Renal cortical epithelial cell (primary cell): ENCODE measurements around the gene BTBD17. TPM values are rescaled to one million over a fixed set of nuclear protein-coding genes. Genes with fewer than 3 reads are reported as not detected.
A peak's percentile ranks its signal among the peaks of the same experiment; 100 is the strongest.

Experiments used
- DNase-seq: peaks from one replicate; pipeline ENCODE4 v3.0.0-alpha.2; 2011; ENCODE audit warnings: low read depth
- total RNA-seq: library from RNA; depleted of rRNA; stranded (reverse); fragments of >200 nt; gene quantifications from 2 replicates; pipeline ENCODE4 v1.2.3, GENCODE V29; 2014

The BTBD17 gene
- total RNA-seq, 1 donor from 2014 or later, result not detected

- DNase-seq, result no peak
Observed at GRCh38 chr17:74387365-74388218, 25.9 kb upstream of the BTBD17 start.

- DNase-seq, result peak; percentile 78
Observed at GRCh38 chr17:74386386-74386785, 24.7 kb upstream of the BTBD17 start.

DNA sequence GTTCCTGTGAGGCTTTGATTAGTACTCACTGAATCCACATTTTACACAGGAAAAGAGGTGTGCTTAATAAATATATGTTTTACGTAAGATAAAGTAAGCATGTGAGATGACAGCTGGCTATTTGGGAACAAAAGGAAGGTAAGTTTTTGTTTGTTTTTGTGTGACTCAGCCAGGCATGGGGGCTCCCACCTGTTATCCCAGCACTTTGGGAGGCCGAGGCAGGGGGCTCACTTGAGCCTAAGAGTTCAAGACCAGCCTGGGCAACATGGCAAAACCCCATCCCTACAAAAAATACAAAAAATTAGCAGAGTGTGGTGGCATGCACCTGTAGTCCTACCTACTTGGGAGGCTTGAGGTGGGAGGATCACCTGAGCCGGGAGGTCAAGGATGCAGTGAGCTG lies 23.5 kb upstream of the BTBD17 start:
- no peak for DNase-seq

DNA sequence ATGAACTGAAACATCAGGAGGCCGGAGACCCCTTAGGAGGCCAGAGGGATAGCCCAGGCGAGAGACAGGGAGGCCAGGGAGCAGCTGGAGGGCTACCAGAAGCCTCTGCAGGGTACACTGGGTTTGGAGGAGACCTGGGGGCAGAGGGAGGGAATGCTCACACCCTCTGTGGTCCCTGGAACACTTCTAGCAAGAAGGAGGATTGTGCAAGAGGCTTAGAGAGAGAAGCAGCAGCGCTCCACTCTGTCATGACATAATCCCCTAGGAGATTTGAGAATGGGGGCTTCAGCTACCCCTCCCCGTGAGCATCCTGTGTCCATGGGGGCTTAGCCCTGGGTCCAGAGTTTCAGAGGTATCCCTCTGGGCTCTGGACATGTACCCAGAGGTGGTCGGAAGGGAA lies 21.5 kb upstream of the BTBD17 start:
- no peak for DNase-seq

DNA sequence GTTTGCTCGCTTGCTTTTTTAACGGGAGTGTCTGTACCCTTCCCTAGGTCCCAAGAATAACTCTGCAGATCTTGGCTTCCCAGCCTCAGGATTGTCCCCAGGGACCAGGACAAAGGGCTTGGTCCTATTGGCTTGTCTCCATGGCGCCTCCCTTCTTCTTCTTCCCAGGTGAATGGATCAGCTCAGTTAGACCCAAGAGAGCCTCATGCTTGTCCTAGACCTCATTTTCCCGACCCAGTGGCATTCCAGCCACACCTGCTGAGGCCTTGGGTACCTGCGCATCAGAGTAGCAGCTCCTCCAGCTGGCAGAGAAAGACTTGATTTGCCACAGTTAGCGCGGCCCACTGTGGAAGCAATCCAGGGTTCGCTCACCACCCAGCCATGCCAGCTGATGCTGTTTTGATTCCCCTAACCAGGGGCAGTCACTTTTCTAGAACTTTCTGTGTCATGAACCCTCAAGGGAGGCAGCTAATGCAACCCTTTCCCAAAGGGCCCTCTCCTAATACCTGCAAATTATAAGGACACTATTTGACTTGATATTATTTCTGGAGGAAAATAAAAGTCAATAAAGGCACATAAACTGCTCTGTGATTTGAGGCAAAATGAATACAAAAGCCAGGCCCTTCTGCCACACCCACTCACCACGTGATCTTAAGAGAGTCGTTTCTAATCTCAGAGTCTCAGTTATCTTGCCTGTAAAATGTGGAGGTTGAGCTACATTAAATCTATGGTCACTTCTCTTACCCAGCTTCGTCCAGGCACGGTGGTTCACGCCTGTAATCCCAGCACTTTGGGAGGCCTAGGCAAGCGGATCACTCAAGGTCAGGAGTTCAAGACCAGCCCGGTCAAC lies 19.5 kb upstream of the BTBD17 start:
- no peak for DNase-seq

- DNase-seq, result peak; percentile 76
Observed at GRCh38 chr17:74380086-74380958, 18.7 kb upstream of the BTBD17 start.

GRCh38 chr17:74379495-74380085 lies 17.9 kb upstream of the BTBD17 start:
- DNase-seq, result peak; percentile 53

- no peak for DNase-seq
Observed at GRCh38 chr17:74374858-74375257, 13.2 kb upstream of the BTBD17 start.

- DNase-seq, result no peak
Observed at GRCh38 chr17:74373838-74374606, 12.4 kb upstream of the BTBD17 start.

- no peak for DNase-seq
Observed at GRCh38 chr17:74372426-74372825, 10.8 kb upstream of the BTBD17 start.

DNA sequence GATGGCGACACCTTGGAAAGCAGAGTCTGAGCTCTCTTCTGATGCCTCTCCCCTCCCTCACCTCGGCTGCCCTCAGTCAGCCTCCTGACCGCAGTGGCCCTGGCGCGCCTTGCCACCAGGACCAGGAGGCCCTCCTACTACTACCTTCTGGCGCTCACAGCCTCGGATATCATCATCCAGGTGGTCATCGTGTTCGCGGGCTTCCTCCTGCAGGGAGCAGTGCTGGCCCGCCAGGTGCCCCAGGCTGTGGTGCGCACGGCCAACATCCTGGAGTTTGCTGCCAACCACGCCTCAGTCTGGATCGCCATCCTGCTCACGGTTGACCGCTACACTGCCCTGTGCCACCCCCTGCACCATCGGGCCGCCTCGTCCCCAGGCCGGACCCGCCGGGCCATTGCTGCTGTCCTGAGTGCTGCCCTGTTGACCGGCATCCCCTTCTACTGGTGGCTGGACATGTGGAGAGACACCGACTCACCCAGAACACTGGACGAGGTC lies 10.0 kb upstream of the BTBD17 start:
- DNase-seq, result no peak

- DNase-seq, result no peak
Observed at GRCh38 chr17:74369665-74370490, 8.2 kb upstream of the BTBD17 start.

GRCh38 chr17:74369221-74369620 lies 7.6 kb upstream of the BTBD17 start:
- DNase-seq, result no peak

GRCh38 chr17:74368341-74369081 lies 6.8 kb upstream of the BTBD17 start:
- peak; percentile 29 for DNase-seq

- no peak for DNase-seq
Observed at GRCh38 chr17:74367206-74367605, 5.5 kb upstream of the BTBD17 start, which contains the start of gene GPR142. Gene GPR142 (plus strand): TSS chr17:74367506. CDS start chr17:74369541, 2,035 bp downstream.

DNA sequence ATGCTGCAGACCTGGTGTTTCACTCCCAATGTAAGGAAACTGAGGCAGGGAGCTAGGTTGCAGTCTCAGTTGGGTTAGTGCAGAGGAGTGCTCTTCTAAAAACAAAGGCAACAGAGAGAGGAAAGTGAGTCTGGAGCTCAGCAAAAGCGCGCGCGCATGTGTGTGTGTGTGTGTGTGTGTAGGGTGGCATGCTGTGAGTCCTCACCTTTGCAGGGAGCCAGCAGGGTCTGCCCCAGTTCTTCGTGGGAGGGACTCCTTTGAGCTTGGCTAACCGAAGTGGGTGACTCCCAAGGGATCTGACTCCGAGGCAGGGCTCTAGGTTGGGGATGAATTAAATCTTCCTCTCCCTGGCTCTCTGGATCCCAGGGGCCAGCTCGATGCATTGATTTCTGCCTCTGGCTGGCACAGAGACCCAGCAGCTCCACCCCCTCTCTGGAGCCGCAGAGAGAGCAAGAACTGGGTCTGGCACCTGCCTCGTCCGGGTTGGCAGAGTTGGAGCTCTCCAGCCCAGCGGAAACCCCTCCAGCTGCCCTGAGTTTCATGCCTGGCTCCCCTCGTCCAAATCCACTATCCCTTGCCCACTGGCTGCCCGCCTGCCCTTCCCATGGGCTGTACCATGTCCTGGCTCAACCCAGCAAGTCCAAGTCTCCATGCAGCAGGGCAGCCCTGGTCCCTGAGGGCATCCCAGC lies 1.3 kb upstream of the BTBD17 start:
- DNase-seq, result no peak

DNA sequence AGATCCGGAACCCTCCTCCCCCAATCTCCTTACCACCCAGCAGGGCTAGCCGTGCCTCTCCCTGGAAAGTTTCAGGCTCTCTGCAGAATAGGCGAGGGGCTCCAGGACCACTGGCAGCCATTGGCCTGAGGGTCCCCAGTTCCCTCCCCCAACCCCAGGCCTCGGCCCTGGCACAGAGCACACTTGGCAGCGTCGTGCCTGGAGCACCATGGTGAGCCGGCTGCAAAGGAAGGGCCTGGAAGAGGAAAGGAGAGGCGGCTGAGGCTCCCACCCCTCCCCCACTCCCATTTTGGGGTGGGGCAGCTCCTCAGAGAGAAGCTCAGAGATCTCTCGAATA lies 369 bp upstream of the BTBD17 start:
- DNase-seq, result no peak

GRCh38 chr17:74360899-74361229 lies 804 bp downstream of the BTBD17 start:
- DNase-seq, result no peak
